Measurements from ENCODE around the gene RAB12. TPM values are rescaled to one million over a fixed set of nuclear protein-coding genes. Genes with fewer than 3 reads are reported as not detected.

RAB12 gene
- total and polyA plus RNA-seq, 2 of the 8 experiments (the other 6 are each of a cell fraction or from before 2014, with no cell fraction given) = 19.7 to 45.9 TPM

- no peak for TF ChIP-seq TAF7 (optimal IDR thresholded peaks at IDR 0.05; ENCODE audit: borderline replicate concordance, low read depth, low read length)
- no peak for TF ChIP-seq TBP (IDR thresholded peaks at IDR 0.05; ENCODE audit: low read depth, low read length)
- TF ChIP-seq KDM1A (IDR thresholded peaks at IDR 0.05; ENCODE audit: borderline replicate concordance, low read length) = no peak
- TF ChIP-seq ATF3 (IDR thresholded peaks at IDR 0.05; ENCODE audit: insufficient read depth, low read depth, low read length) = no peak
- TF ChIP-seq NRF1 (IDR thresholded peaks at IDR 0.05; ENCODE audit: low read depth, low read length) = no peak
These were observed 47.0 kb downstream of the RAB12 start (continued) for GRCh38 chr18:8656232-8656631.
